Measurements from ENCODE around the gene DSC1. TPM values are rescaled to one million over a fixed set of nuclear protein-coding genes. Genes with fewer than 3 reads are reported as not detected.

Gene DSC1
- total and polyA plus RNA-seq, 2 experiments from 2014 or later: 0.30 TPM; not detected in 1

DNA sequence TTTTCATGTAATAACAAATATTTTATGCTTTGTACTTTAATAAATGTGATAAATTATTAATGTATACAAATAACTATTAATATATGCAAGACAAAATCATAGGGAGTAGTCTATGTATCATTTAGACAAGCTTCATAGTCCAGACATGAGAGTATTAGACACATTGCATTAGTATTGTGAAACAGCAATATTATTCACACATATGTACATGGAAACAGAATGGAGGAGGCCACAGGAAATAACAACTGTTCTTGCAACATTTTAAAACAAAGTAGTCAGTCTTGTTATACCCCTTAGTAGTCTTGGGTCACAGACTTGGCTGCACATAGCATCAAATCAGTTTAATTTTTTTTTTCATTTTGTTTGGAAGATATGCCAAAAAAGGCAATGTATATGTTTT lies 15.8 kb downstream of the DSC1 start:
- Histone ChIP-seq H3K9me3 (ENCODE audit: low read depth) (no peaks in the 10 kb centered on the region), H3K9me2 (replicated peaks; ENCODE audit: insufficient read depth) (no peaks in the 10 kb centered on the region), H3K4me3 (no peak overlapping the region), H3K4me2 (no peak overlapping the region), H3K4me1 (ENCODE audit: insufficient read depth) (no peaks in the 10 kb centered on the region), H3K27me3 (no peaks in the 10 kb centered on the region), H3K36me3 (replicated peaks; ENCODE audit: insufficient read depth, low read depth) (no peaks in the 10 kb centered on the region), H4K20me1 (ENCODE audit: insufficient read depth, poor library complexity, severe bottlenecking) (no peaks in the 10 kb centered on the region), H3K27ac (no peak overlapping the region), H2AFZ (no peak overlapping the region), H3K79me2 (no peaks in the 10 kb centered on the region)
- TF ChIP-seq CTCF (IDR thresholded peaks at IDR 0.05; ENCODE audit: poor library complexity): no peak
- no peak for TF ChIP-seq EZH2 (IDR thresholded peaks at IDR 0.05; ENCODE audit: borderline replicate concordance)
- no peak for TF ChIP-seq EZH2phosphoT487 (IDR thresholded peaks at IDR 0.05; ENCODE audit: low read depth, severe bottlenecking, unreplicated experiment)
- DNase-seq (ENCODE audit: low spot score): no peak

DNA sequence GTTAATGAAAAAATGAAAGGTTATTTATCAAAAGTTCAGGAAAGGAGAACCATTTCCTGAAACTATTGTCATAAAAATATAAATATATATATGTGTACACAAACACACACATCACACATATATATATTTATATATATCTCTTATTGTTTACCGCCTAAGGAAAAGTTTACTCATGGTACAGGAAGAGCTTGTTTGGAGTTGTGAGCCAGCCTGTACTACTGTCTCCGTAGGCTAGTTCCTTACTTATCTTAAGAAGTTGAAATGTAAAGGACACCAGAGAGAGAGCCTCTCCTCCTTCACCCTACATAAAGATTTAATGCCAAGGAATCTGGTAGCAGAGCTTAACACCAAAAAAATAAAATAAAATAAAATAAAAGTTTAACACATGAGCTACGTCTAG lies 19.6 kb downstream of the DSC1 start:
- WGBS (ENCODE audit: low lambda C conversion rate, missing lambda C conversion rate): 94% methylated on average over 3 of the region's 3 CpGs
- DNase-seq (ENCODE audit: low spot score): no peak
- no peaks in the 10 kb centered on the region for H3K4me1 ChIP-seq (ENCODE audit: insufficient read depth)
- no peak overlapping the region for H3K4me2 ChIP-seq
- H3K27me3 ChIP-seq: no peaks in the 10 kb centered on the region
- no peak overlapping the region for H2AFZ ChIP-seq
- H3K27ac ChIP-seq: no peak overlapping the region
- H3K9me2 ChIP-seq (replicated peaks; ENCODE audit: insufficient read depth): no peaks in the 10 kb centered on the region
- TF ChIP-seq CTCF (IDR thresholded peaks at IDR 0.05; ENCODE audit: poor library complexity) (no peak), EZH2 (IDR thresholded peaks at IDR 0.05; ENCODE audit: borderline replicate concordance) (no peak), EZH2phosphoT487 (IDR thresholded peaks at IDR 0.05; ENCODE audit: low read depth, severe bottlenecking, unreplicated experiment) (no peak)
- H4K20me1 ChIP-seq (ENCODE audit: insufficient read depth, poor library complexity, severe bottlenecking): no peaks in the 10 kb centered on the region
- H3K9me3 ChIP-seq (ENCODE audit: low read depth): no peaks in the 10 kb centered on the region
- no peaks in the 10 kb centered on the region for H3K79me2 ChIP-seq
- no peak overlapping the region for H3K4me3 ChIP-seq
- H3K36me3 ChIP-seq (replicated peaks; ENCODE audit: insufficient read depth, low read depth): no peaks in the 10 kb centered on the region

GRCh38 chr18:31138709-31139108 lies 23.9 kb downstream of the DSC1 start:
- DNase-seq (ENCODE audit: low spot score): no peak
- Histone ChIP-seq H3K79me2 (no peaks in the 10 kb centered on the region), H3K36me3 (replicated peaks; ENCODE audit: insufficient read depth, low read depth) (no peaks in the 10 kb centered on the region), H3K4me3 (no peak overlapping the region), H2AFZ (no peak overlapping the region), H3K27ac (no peak overlapping the region), H3K9me3 (ENCODE audit: low read depth) (no peaks in the 10 kb centered on the region), H3K4me1 (ENCODE audit: insufficient read depth) (no peaks in the 10 kb centered on the region), H3K27me3 (no peaks in the 10 kb centered on the region), H3K9me2 (replicated peaks; ENCODE audit: insufficient read depth) (no peaks in the 10 kb centered on the region), H4K20me1 (ENCODE audit: insufficient read depth, poor library complexity, severe bottlenecking) (no peaks in the 10 kb centered on the region), H3K4me2 (no peak overlapping the region)
- 69% methylated on average over 1 of the region's 1 CpG for WGBS (ENCODE audit: low lambda C conversion rate, missing lambda C conversion rate)
- TF ChIP-seq EZH2phosphoT487 (IDR thresholded peaks at IDR 0.05; ENCODE audit: low read depth, severe bottlenecking, unreplicated experiment) (no peak), CTCF (IDR thresholded peaks at IDR 0.05; ENCODE audit: poor library complexity) (no peak), EZH2 (IDR thresholded peaks at IDR 0.05; ENCODE audit: borderline replicate concordance) (no peak)

DNA sequence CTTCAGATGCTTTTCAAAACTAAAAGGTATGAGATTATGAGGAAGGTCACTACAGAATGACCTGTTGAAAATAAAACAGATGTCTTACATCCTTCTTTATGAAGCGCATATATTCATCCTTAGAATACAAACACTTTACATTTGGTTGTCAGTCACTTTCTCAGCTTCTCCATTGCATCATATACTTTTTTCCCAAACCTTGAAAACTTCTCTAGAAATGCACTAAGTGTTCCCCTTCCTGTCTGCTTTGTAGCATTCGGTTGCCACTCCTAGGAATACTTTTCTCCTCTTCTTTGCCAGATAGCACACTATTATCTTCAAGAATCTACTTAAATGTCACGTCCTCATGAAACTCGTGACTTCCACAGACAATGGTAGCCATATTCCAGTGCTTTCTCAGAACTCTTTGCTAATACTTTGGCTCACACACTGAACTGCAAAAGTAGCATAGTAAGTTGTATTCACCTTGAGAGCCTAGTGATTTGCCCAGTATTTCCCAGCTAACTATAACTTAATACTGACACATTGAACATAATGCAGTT lies 27.6 kb downstream of the DSC1 start:
- Histone ChIP-seq H3K79me2 (no peaks in the 10 kb centered on the region), H3K27ac (no peak overlapping the region), H3K4me1 (ENCODE audit: insufficient read depth) (no peaks in the 10 kb centered on the region), H3K4me2 (no peak overlapping the region), H2AFZ (no peak overlapping the region), H3K4me3 (no peak overlapping the region), H3K9me2 (replicated peaks; ENCODE audit: insufficient read depth) (no peaks in the 10 kb centered on the region), H3K27me3 (no peaks in the 10 kb centered on the region), H3K9me3 (ENCODE audit: low read depth) (no peaks in the 10 kb centered on the region), H3K36me3 (replicated peaks; ENCODE audit: insufficient read depth, low read depth) (no peaks in the 10 kb centered on the region), H4K20me1 (ENCODE audit: insufficient read depth, poor library complexity, severe bottlenecking) (no peaks in the 10 kb centered on the region)
- TF ChIP-seq EZH2 (IDR thresholded peaks at IDR 0.05; ENCODE audit: borderline replicate concordance): no peak
- TF ChIP-seq CTCF (IDR thresholded peaks at IDR 0.05; ENCODE audit: poor library complexity): no peak
- TF ChIP-seq EZH2phosphoT487 (IDR thresholded peaks at IDR 0.05; ENCODE audit: low read depth, severe bottlenecking, unreplicated experiment): no peak
- 83% methylated on average over 4 of the region's 4 CpGs for WGBS (ENCODE audit: low lambda C conversion rate, missing lambda C conversion rate)
- DNase-seq (ENCODE audit: low spot score): no peak

All from hepatocyte (in vitro differentiated cells).